Adrenal gland (tissue), 12 donors: Measurements from ENCODE around the gene ENKUR. TPM values are rescaled to one million over a fixed set of nuclear protein-coding genes. Genes with fewer than 3 reads are reported as not detected.
"Not testable (repeated sequence)": the region's sequence is repeated elsewhere in the genome, so short reads cannot be mapped to it uniquely, and the experiment has no call there.

Experiments used
- DNase-seq, 7 donors: peaks; one replicate each; pipeline ENCODE4 v3.0.0-alpha.2; 2019 to 2020
- H3K27ac ChIP-seq, 5 donors: fragments of 200-600 bp; sonication (generic) in 4 of 5; 1 replicate in 3 of 5; 2 replicates in 2 of 5; pipeline versions ENCODE4 v1.5.1 to v1.8.0; 2016 to 2020; ENCODE audit warnings: mild to moderate bottlenecking in 1 of 5
- H3K27me3 ChIP-seq: fragments of 200-600 bp; 2 replicates; pipeline ENCODE4 v1.8.0; 2021
- H3K36me3 ChIP-seq, 2 donors: fragments of 200-600 bp; replicated peaks in 1 of 2; 1 replicate in 1 of 2; 2 replicates in 1 of 2; pipeline versions ENCODE4 v1.5.1 to v1.8.0; 2018 to 2022
- H3K4me1 ChIP-seq, 2 donors: fragments of 200-600 bp; replicated peaks in 1 of 2; 1 replicate in 1 of 2; 2 replicates in 1 of 2; pipeline versions ENCODE4 v1.5.1 to v1.8.0; 2018 to 2021
- H3K4me3 ChIP-seq, 4 donors: fragments of 200-600 bp; sonication (generic) in 3 of 4; one replicate each; pipeline ENCODE4 v1.5.1; 2016 to 2018
- H3K9me3 ChIP-seq, 3 donors: fragments of 200-600 bp; sonication (generic) in 1 of 3; replicated peaks in 1 of 3; 1 replicate in 2 of 3; 2 replicates in 1 of 3; pipeline versions ENCODE4 v1.5.1 to v1.8.0; 2016 to 2021
- POLR2A ChIP-seq, 2 donors: fragments of 450-650 bp; IDR thresholded peaks; one replicate each; pipeline ENCODE4 v1.6.1; 2017; ENCODE audit warnings: antibody characterized with exemption in 2 of 2, mild to moderate bottlenecking in 2 of 2, moderate library complexity in 1 of 2
- WGBS, 4 donors: extraction: QIAGEN DNeasy Blood & Tissue Kit in 2 of 4; methylation state at CpG; one replicate each; pipeline versions ENCODE4 v1.1.5 to v1.1.7; 2013 to 2017; 5-methylcytosine and 5-hydroxymethylcytosine counted together
- intact Hi-C, 2 donors: fragments of 100-400 bp; cut with DNase I; formaldehyde crosslinking; loops; one replicate each; pipeline versions ENCODE4 v1.14.1 to v1.15.0; 2022 to 2023
- polyA plus RNA-seq, 3 donors: library from polyadenylated mRNA; stranded (reverse); fragments of 200-250 nt in 2 of 3; fragments of 350-450 nt in 1 of 3; fragmentation: Illumina TruSeq in 1 of 3; extraction: RNeasy Lipid Tissue Mini Kit (QIAGEN cat#74804) in 1 of 3; gene quantifications; one replicate each; pipeline ENCODE4 v1.2.3, GENCODE V29; 2013 to 2014
- total RNA-seq, 9 donors: library from RNA; depleted of rRNA in 4 of 9; stranded (reverse); fragments of >200 nt in 4 of 9; fragments of 120-200 nt in 1 of 9; fragmentation: NEBNext Ultra II Directional in 1 of 9; extraction: Animal tissue kit (Norgen Biotek cat#: 25700) in 1 of 9; gene quantifications; one replicate each; pipeline versions ENCODE4 v1.1.0 to v1.2.4, GENCODE V29; 2013 to 2023
- TF ChIP-seq, protein P1 (sequence below), 6 experiments: fragments of 450-650 bp in 4 of 6; fragments of 200-600 bp in 2 of 6; sonication (generic) in 1 of 6; IDR thresholded peaks; 1 replicate in 5 of 6; 2 replicates in 1 of 6; pipeline versions ENCODE4 v1.5.1 to v1.8.0; 2016 to 2021; ENCODE audit warnings: antibody characterized with exemption in 6 of 6, mild to moderate bottlenecking in 2 of 6, moderate library complexity in 1 of 6
- donor health status: healthy with polysubstance abuse.
- donor health status: Bipolar disorder and iron deficiency.
- donor health status: DM: yes; HTN: yes; CAD: no.
- donor health status: DM: no; HTN: no; CAD: no.
- donor health status: DM: no; HTN: no; CAD: no.
- donor health status: DM: yes; HTN: yes; CAD: no.

Gene ENKUR
- total and polyA plus RNA-seq, 12 donors: 0.16 to 0.70 (median 0.25) TPM; not detected in 5

DNA sequence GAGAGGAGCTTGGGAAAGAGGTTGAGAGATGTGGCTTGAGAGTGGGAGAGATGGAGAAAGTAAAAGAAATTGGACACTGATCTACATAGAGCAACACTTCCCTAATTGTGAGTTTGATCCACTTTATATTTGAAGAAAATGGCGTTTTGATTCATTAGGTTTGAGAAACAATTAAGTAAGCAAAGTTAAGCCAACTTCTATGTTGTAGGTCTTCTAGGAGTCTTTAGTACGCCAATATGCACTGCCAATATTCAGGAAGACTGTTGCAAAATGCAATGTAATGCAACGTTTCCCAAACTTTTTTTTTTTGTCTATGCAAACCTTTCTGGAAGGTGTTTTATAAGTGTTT, 56.6 kb downstream of the ENKUR start:
- TF ChIP-seq, protein P1, sequence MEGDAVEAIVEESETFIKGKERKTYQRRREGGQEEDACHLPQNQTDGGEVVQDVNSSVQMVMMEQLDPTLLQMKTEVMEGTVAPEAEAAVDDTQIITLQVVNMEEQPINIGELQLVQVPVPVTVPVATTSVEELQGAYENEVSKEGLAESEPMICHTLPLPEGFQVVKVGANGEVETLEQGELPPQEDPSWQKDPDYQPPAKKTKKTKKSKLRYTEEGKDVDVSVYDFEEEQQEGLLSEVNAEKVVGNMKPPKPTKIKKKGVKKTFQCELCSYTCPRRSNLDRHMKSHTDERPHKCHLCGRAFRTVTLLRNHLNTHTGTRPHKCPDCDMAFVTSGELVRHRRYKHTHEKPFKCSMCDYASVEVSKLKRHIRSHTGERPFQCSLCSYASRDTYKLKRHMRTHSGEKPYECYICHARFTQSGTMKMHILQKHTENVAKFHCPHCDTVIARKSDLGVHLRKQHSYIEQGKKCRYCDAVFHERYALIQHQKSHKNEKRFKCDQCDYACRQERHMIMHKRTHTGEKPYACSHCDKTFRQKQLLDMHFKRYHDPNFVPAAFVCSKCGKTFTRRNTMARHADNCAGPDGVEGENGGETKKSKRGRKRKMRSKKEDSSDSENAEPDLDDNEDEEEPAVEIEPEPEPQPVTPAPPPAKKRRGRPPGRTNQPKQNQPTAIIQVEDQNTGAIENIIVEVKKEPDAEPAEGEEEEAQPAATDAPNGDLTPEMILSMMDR (IDR thresholded peaks at IDR 0.05): no peak
- no peak for TF ChIP-seq POLR2A (IDR thresholded peaks at IDR 0.05)
- H3K4me3 ChIP-seq: no peak overlapping the region
- DNase-seq: no peak
- no peaks in the 10 kb centered on the region for H3K36me3 ChIP-seq
- intact Hi-C loops: loop anchor here in 1 of 2 donors (10.0 kb wide), 1 partner anchor 235 kb away; the partner anchor contains the start of gene ARHGAP21
- no peaks in the 10 kb centered on the region for H3K27me3 ChIP-seq
- 57 to 84% (median 65%) methylated on average over 3 of the region's 3 CpGs for WGBS, 4 donors
- H3K4me1 ChIP-seq: peaks cover 21 to 24% of the 10 kb centered on the region in 2 donors
- no peaks in the 10 kb centered on the region for H3K9me3 ChIP-seq
- H3K27ac ChIP-seq: peak overlapping the region in 3 of 5 donors; percentile 73 to 86 (median 86)

DNA sequence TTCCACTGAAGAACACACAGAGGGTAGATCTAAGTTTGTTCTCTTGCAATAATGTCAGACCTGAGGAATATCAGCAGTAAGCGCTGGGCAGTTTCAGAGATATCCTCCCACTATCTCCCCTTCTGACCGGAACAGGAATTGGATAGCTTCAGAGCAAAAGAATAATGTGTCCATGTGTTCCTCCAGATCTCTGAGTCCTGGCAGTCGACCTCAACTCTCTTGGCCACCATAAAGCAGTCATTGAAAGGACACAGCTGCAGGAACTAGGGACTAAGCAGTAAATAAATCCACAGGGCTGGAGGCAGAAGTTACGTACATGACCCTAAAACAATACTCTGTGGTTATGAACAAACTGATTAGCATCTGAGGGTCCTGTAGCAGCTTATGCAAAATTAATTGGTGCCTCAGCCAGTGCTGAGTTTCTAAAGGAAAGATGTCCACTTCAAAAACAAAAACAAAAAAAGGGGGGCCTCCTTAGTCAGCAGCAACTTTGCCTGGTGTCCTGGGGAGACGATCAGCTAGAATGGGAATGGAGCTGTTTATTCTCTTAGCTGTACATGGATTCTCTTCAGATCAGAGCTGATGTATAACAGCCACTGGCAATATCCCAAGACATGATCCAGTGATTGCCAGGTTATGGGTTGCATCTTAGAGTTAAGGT, 57.1 kb downstream of the ENKUR start:
- WGBS, 4 donors: 48 to 64% (median 53%) methylated on average over 5 of the region's 5 CpGs
- DNase-seq: peak in 3 of 7 donors; percentile 27 to 75 (median 54)
- peaks cover 21 to 24% of the 10 kb centered on the region in 2 donors for H3K4me1 ChIP-seq
- H3K36me3 ChIP-seq: no peaks in the 10 kb centered on the region
- H3K4me3 ChIP-seq: no peak overlapping the region
- no peaks in the 10 kb centered on the region for H3K9me3 ChIP-seq
- TF ChIP-seq, protein P1 (IDR thresholded peaks at IDR 0.05): peak in 1 of 6 experiments; percentile 12
- no peak for TF ChIP-seq POLR2A (IDR thresholded peaks at IDR 0.05)
- no peaks in the 10 kb centered on the region for H3K27me3 ChIP-seq
- peak overlapping the region; percentile 50 to 86 (median 78) for H3K27ac ChIP-seq
- intact Hi-C loops: loop anchor here in 1 of 2 donors (10.0 kb wide), 1 partner anchor 234 kb away; the partner anchor contains the start of gene ARHGAP21

DNA sequence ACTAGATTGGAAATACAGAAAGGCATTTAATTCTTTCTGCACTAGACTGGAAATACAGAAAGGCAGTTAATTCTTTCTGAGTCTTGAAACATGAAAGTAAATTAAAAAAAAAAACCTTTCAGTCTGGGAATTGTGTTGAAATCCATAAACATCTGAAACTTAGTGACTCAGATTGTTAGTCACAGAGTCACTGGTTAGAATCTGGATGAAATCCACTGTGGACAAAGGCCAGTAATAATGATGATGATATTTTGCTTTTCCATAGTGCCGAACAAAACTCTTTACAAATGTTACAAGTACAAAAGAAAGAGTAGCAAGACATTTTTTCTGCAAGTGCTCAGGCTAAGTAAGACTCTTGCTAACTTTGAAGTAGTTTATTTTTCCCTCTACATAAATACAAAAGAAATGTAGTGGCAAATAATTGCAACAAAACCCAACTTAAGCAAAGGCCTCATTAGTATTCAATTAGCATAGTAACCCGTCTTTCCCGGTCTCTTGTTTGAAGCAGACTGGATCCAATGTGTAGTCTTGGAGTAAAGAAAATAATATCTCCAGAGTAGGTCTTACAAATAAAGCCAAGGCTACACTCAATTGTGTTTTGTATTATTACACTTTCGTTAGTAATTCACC, 57.8 kb downstream of the ENKUR start:
- 33 to 51% (median 45%) methylated on average over 4 of the region's 4 CpGs for WGBS, 4 donors

DNA sequence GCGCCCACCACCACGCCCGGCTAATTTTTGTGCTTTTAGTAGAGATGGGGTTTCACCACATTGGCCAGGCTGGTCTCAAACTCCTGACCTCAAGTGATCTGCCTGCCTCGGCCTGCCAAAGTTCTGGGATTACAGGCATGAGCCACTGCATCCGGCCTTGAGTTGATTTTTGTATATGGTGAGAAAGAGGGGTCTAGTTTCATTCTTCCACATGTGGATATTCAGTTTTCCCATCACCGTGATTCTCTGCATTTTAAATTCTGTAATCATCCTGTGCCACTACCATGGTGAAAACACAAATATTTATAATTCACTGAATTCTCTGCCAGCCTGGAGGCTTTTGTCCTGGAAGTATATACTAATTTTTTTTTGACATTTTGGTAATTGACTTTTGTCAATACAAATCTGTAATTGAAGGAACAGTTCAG, 58.3 kb downstream of the ENKUR start:
- intact Hi-C loops: loop anchor here in 1 of 2 donors (10.0 kb wide), 1 partner anchor 233 kb away; the partner anchor contains the start of gene ARHGAP21
- H3K4me3 ChIP-seq, H3K27me3 ChIP-seq, H3K9me3 ChIP-seq, H3K36me3 ChIP-seq: not testable (repeated sequence)
- 61 to 74% (median 70%) methylated on average over 6 of the region's 6 CpGs for WGBS, 4 donors
- DNase-seq: peak in 2 of 7 donors; percentile 26 to 35
- Histone ChIP-seq H3K4me1 (peaks cover 26 to 31% of the 10 kb centered on the region in 2 donors), H3K27ac (peak overlapping the region; percentile 68 to 86 (median 78))

More for the DNA sequence above, 57.8 kb downstream of the ENKUR start:
- no peaks in the 10 kb centered on the region for H3K36me3 ChIP-seq
- peak overlapping the region; percentile 68 to 86 (median 78) for H3K27ac ChIP-seq
- peak in 2 of 7 donors; percentile 24 to 29 for DNase-seq
- H3K9me3 ChIP-seq: no peaks in the 10 kb centered on the region
- peaks cover 24 to 29% of the 10 kb centered on the region in 2 donors for H3K4me1 ChIP-seq
- H3K4me3 ChIP-seq: no peak overlapping the region
- TF ChIP-seq, protein P1 (IDR thresholded peaks at IDR 0.05): no peak
- TF ChIP-seq POLR2A (IDR thresholded peaks at IDR 0.05): peak in 1 of 2 donors; percentile 19
- H3K27me3 ChIP-seq: no peaks in the 10 kb centered on the region
- intact Hi-C loops: loop anchor here in 1 of 2 donors (10.0 kb wide), 1 partner anchor 233 kb away; the partner anchor contains the start of gene ARHGAP21
